IPS-11a (cell line): Measurements from ENCODE around the gene RFPL1.
"Not testable (repeated sequence)": the region's sequence is repeated elsewhere in the genome, so short reads cannot be mapped to it uniquely, and the experiment has no call there.

Source experiments
- H3K4me3 ChIP-seq: one replicate; pipeline ENCODE4 v1.5.1; 2013; ENCODE audit warnings: low read depth, low read length, control low read depth

RFPL1 gene

DNA sequence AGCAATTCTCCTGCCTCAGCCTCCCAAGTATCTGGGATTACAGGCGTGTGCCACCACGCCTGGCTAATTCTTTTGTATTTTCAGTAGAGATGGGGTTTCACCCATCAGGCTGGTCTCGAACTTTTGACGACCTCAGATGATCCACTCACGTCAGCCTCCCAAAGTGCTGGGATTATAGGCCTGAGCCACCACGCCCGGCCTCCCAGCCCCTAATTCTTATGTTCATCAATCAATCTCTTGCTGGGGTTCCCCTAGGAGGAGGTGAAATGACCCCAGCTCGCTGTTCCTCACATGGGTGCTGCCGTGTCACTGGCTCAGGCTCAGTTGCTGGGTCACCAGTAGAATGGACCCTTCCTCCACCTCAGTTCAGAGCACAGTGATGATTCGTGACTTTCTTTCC lies at the start of gene RFPL1:
Gene RFPL1, plus strand, starts transcription at position 301 of the 400 bp plus-strand sequence.
- not testable (repeated sequence) for H3K4me3 ChIP-seq

DNA sequence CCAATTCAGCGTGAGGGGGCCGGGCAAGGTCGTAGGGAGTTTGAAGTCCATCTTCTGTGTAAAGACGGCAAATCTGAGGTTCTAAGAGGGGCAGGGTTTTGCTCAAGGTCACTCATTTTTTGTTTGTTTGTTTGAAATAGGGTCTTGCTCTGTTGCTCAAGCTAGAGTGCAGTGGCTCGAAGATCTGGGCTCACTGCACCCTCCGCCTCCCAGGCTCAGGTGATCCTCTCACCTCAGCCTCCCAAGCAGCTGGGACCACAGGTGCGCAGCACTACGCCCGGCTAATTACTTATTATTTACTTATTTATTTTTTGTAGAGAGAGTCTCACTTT lies 49.7 kb upstream of the RFPL1 start:
- H3K4me3 ChIP-seq = peak overlapping the region; percentile 72

DNA sequence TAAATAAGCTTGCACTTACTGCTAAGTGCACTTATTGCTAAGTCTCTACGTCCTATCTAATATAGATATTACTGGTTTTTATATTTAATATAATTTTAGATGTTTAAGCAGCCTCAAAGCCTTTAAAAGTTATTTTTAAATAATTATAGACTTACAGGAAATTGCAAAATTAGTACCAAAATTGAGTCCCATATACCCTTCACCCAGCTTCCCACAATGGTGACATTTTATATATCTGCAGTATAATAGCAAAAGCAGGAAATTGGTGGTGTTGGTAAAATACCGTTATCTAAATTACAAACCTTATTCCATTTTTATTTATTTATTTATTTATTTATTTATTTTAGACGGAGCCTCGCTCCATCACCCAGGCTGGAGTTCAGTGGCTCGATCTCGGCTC lies 48.1 kb upstream of the RFPL1 start:
- H3K4me3 ChIP-seq = no peak overlapping the region

DNA sequence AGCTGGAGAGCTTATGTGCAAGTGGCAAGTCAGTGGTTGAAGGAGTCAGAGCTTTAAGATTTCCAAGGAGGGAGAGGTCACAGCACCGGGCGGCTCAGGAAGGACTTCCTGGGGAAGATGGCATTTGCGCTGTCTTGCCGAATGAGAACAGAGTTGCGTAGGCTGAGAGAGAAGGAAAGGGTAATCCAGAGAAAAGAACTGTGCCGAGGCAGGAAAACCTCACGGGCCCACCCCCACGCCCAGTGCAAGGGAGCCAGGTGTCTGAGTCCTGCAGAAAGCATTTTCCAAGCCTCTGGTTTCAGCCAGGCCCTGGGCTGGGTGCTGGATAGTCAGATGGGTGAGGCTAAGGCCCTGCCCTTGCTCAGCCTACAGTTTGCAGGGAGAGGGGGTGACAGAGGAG lies 46.8 kb upstream of the RFPL1 start:
- H3K4me3 ChIP-seq = no peak overlapping the region

DNA sequence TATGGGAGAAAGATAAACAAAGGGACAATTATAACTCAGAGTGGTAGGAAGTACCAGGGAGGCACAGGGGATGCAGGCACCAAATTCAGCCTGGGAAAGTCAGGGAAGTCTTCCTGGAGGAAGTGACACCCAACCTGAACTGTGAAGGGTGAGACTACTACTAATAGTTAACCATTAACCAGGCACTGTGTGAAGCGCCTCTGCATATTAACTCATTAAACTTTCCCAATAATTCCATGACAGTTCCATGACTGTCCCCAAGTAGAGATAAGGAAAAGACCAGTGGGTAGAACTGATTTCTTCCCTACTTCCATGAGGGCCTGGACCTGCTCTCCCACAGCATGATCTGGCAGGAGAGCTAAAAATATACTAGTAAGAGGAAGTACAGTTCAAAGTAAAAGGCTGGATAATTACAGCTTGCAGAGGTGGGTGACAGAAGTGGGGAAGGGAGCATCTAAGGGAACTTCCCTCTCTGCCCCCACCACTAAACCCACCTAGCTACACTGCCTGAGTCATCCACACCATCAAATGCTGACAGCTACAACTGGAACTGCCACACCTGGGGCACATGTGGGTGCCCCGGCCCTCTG lies 45.3 kb upstream of the RFPL1 start:
- no peak overlapping the region for H3K4me3 ChIP-seq

DNA sequence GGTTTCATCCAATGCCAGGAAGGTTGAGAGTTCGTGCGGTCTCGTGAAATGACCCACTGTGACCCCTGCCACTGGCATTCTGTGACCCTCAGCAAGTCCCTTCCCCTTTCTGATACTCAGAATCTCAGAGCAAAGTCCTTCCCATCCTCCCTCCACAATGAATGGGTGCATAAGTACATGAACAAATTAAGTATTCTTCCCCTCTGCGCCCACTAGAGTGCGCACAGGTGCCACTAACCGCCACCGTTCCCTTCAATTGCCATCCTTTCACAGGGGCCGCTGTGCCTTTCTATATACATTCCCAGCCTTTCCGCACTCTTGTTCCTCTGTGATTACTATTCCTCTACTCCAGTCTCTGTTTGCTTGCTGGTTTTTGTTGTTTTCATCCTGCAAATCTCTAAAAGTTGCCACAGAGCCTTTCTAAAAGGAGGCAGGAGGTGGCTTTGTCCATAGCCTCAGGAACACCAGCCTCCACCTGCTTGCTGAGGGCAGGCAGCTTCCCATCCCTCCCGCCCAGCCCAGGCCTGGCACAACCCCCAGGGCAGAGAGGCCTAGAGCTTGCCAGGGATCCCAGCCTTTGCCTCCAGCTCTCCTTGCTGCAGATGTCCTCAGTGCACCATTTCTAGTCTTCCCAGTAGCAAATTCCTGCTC lies 43.3 kb upstream of the RFPL1 start:
- H3K4me3 ChIP-seq = no peak overlapping the region

DNA sequence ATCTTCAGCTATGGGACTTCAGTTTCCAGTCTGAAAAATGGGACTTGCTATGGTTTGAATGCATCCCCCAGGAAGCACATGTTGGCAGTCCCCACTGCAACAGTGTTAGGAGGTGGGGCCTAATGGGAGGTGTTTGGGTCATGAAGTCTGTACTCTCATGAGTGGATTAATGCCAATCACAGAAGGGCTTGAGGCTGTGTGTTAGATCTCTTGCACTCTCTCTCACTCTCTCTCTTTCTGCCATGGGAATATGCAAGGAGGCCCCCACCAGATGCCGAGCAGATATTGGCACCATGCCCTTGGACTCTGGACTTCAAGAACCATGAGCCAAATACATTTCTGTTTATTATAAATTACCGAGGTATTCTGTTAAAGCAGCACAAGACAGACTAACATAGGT lies 42.3 kb upstream of the RFPL1 start:
- no peak overlapping the region for H3K4me3 ChIP-seq

DNA sequence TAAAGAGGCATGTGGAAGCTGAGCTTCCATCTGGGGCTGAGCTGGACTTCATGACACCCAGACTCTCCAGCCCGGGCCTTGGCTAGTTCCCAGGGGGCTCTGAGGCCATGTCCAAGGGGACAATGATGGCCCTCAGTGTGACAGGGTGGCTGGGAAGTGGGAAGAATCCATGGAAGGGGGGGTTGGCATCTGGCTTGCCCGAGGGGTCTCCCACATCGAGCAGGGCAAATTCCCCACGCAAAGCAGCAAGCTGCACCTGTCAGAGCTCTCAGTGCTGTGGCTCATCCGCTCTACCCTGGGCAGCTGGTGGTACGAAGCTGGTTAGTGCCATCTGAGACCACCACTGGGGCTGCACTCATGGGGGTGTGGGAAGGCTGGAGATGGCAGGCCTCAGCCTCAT lies 40.6 kb upstream of the RFPL1 start:
- no peak overlapping the region for H3K4me3 ChIP-seq

DNA sequence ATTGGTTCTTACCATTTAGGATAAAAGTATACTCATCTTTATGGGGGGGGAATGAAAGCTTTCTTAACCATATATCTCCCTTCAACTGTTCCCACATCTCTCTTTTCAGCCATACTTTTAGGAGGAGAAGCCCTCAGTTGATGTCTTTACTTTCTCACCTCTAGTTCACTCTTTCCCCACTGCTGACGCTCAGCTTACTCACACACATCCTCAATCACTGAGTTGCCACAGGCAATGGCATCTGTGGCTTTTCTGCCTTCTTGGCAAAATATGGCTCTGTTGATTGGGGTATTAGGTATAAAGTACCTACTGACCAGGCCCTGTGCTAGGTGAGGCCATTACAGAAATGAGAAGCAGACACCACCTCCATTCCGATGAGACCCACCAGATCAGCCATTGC lies 37.8 kb upstream of the RFPL1 start:
- H3K4me3 ChIP-seq = no peak overlapping the region

DNA sequence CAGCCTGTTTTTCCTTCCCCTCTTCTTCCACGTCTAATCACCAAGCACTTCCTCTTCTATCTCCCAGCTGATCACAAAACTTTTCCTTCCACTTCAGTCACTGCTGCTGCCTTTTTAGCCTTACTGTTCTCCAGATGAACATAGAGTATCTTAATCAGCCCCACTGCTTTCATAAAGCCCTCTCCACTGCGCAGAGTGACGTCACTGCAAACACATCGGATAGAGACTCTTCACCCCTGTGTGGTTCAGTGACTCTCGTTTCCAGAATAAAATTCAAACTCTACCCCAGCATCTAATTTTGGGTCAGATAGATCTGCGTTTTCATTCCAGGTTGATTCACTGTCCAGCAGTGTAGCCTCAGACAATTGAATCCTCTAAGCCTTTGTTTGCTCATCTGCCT lies 36.8 kb upstream of the RFPL1 start:
- not testable (repeated sequence) for H3K4me3 ChIP-seq

DNA sequence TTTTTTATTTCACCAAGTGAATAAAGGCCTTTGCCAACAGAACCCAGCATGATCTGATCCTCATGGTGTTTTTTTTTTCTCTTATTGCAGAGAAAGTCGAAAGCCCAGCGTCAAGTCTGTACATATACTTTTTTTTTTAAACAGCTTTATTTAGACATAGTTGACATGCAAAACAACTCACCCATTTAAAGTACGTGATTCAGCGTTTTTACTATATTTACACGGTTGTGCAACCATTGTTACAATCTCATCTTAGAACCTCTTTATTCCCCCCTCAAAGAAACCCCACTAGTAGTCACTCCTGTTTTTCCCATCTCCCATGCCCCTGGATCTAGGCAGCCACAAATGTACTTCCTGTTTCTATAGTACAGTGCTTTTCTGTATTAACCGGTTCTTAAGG lies 29.4 kb upstream of the RFPL1 start:
- H3K4me3 ChIP-seq = no peak overlapping the region

DNA sequence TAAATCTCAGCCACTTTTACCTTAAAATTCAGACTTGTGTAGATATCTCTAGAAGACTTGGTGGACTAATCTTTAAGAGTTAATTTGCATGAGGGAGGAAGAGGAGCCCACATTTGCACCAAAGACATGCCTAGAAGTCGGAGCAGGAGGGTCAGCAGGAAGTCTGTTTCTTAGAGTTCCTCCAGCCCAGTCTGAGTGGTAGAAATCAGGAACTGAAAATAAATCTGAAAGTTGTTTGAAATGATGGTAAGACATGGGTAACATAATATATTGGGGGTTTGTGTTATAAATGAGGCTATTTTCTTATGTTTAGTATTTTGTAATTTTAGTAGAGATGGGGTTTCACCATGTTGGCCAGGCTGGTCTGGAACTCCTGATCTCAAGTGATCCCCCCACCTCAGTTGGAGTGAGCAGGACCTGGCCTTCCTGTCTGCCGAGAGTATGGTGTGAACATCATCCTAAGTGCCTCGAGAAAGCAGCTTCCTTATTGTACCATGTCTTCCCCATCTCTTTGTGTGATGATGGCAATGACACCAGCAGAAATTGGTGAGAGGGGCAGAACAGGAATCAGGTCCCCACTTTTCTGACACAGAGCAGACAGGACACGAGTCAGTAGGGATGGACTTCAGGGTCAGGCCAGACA lies 26.7 kb upstream of the RFPL1 start:
- not testable (repeated sequence) for H3K4me3 ChIP-seq

DNA sequence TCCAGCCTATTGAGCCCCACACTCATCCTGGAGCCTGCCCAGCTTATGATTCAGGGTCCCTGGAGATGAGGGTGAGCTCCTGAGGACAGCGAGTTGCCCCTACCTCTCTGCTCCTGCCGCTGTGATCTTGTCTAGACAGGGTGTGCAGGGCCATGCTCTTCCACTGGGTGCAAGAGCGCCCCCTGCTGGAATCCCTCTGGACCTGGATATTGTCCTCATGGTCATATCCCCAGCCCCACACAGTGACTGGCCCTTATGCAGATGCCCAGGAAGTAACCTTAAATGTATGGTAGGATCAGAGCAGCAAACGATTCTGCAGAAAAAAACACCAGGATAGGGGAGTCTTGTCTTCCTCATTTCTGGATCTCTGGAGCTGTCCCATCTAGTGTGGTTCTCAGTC lies 25.6 kb upstream of the RFPL1 start:
- not testable (repeated sequence) for H3K4me3 ChIP-seq

DNA sequence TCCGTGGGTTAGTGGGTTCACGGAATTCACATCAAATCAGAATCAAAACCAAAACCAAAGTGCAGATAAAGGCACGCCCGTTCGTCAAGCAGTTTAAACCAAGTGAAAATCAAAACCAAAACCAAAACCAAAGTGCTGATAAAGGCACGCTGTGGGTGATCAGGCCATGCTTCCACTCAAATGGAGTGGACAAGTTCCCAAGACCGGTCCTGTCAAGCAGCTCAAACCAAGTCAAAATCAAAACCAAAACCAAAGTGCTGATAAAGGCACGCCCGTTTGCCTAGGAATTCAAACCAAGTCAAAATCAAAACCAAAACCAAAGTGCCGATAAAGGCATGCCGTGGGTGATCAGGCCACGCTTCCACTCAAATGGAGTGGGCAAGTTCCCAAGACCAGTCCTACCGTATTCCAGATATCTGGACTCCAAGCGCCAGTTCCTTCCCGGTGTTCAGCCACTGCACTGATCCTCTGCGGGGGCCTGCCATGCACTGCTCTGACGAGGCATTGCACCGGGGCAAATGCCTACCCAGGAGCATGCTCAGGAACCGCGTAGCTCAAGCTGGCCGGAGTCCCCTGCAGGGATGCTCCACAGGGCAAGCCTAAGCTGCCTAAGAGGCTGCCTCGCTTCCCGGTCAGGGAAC lies 23.3 kb upstream of the RFPL1 start:
- not testable (repeated sequence) for H3K4me3 ChIP-seq

DNA sequence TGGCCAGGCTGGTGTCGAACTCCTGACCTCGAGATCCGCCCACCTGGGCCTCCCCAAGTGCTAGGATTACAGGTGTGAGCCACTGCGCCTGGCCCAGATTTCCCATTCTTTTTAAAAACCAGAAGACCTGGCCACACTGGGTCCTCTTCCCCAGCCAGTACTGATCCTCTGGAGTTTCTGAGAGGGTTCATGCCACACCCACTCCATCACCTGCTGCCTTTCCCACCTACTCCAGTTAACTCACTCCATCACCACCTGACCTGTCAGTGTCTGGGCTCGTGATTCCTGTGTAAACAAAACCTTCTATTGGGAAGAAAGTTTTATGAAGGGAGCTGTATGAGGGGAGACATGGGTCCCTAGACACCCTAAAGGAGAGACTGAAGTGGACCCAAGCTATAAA lies 19.7 kb upstream of the RFPL1 start:
- not testable (repeated sequence) for H3K4me3 ChIP-seq

DNA sequence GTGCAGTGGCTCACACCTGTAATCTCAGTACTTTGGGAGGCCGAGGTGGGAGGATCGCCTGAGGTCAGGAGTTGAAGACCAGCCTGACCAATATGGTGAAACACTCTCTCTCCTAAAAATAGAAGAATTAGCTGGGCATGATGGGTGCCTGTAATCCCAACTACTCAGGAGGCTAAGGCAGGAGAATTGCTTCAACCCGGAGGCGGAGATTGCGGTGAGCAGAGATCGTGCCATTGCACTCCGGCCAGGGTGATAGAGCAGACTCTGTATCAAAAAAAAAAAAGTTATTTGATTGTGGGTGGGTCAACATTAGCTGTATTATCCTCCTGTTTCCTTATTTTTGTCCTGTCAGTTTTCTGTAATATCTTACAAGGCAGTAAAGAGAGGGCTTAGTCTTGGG lies 11.9 kb upstream of the RFPL1 start:
- H3K4me3 ChIP-seq = no peak overlapping the region

DNA sequence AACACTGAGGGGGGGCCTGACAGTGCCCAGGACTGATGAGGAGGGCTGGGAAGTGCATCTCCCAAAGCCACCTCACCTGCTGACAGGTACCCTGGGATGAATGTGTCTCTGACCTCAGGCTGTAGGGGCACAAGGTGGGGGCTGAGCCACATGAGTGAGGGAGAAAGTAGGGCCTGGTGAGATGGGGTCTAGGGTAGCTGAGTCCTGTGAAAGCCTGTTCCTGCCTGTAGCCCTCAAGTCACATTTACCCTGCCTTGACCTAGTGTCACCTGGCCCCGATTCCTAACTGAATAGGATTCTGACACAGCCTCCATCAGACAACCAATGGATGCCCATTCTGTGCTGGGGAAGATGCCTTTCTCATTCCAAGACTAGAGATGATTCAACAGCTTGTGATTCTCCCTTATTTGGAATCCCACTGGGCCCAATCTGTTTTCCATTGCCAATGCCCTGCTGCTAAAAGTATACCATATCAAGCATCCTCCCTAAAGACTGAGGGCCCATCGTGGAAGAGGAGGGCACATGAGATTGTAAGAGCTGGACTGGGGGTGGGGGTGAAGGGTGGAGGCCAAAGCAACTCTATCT lies 11.1 kb upstream of the RFPL1 start:
- no peak overlapping the region for H3K4me3 ChIP-seq

DNA sequence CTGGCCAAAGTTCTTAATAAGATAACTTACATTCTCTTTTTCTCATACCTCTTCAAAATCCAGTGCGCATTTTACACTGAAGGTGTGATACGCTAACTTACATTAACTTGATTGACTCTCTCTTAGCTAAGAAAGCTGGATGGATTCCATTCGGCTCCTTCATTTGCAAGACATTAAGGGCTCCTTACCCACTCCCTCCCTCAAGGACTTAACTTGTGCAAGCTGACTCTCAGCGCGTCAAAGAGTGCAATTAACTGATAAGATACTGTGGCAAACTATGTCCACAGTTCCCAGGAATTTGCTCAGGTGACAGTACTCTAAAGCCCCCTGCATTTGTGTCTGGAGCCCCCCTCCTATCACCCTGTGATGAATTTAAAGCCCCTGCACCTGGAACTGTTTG lies 6.4 kb upstream of the RFPL1 start:
- no peak overlapping the region for H3K4me3 ChIP-seq

DNA sequence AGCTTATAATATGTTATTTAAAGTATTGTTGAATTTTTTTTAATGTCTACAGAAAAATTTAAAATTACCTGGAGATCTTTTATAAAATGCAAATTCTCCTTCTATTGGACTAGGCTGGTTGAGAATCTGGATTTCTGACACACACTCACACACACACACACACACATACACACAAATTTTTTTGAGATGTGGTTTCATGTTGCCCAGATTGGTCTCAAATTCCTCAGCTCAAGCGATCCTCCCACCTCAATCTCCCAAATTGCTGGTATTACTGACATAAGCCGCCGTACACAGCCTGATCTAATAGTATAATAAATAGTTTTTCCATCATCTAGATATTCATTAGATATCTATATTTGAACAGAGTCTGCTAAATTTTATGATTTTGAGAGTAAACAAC lies 4.5 kb upstream of the RFPL1 start:
- no peak overlapping the region for H3K4me3 ChIP-seq

DNA sequence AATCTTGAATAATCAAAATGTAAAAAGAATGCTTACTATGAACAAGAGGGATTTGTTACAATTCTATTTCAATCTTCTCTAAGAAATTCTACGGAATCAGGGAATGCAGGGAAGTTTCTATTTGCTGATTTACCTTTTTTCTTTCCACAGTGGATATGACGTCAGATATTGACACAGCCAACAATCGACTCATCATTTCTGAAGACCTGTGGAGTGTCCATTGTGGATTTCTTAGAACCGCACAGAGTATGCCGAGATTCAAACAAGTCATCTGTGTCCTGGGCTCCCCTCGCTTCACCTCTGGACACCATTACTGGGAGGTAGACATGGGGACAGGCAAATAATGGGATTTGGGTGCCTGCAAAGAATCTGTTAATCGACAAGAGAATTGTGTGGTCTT lies 4.1 kb upstream of the RFPL1 start:
- no peak overlapping the region for H3K4me3 ChIP-seq

DNA sequence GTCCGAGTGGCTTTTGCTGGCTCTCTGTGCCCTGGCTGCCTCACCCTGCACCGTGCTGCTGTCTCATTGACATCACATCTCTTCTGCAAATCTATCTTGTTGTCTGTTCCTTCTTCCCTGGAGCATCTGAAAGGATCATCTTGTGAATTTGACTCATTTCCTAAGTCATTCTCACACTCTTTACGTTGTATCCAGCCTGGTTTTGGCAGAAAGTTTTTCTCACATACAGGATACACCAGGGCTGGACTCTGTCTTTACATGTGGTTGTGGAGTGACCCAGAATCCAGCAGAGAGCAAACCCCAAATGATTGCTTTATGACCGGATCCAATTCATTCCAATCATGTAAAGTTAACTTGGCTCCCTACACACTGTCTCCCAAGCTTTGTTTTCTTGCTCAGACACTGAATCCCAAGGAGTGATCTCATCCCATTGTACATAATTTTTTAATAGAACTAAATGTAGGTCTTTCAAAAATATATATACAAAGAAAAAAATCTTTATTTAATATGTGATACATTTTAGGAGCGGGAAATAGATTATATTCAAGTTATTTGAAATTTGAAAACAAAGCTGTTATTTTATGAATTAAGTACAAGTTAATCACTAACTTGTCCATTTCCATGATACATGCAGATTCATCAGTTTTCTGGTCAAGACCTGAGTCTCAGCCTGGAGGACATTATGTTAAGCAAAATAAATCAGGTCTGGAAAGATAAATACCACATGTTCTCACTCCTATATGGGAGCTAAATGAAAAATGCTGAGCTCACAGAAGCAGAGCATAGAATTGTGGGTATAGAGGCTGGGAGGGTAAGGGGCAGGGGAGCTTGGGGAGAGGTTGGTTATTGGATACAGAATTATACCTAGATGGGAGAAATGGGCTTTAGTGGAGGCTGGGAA lies 2.9 kb upstream of the RFPL1 start:
- H3K4me3 ChIP-seq = no peak overlapping the region
